ENCODE data around the gene GMPR2. TPM values are rescaled to one million over a fixed set of nuclear protein-coding genes. Genes with fewer than 3 reads are reported as not detected.

The GMPR2 gene
- total and polyA plus RNA-seq, 2 of the 13 experiments (the other 11 are each of a cell fraction or from before 2014, with no cell fraction given), result 210 to 273 TPM

- Histone ChIP-seq H3K27me3 (ENCODE audit: control insufficient read depth in 1 of 2, insufficient read depth in 2 of 2, low read length in 2 of 2) (no peaks in the 10 kb centered on the region), H3K27ac (ENCODE audit: extremely low read length, insufficient read depth, low read length) (peak within 1 kb of the TSS; percentile 64), H3K9ac (ENCODE audit: insufficient read depth, low read depth, low read length) (peak within 1 kb of the TSS; percentile 84), H3K4me2 (ENCODE audit: low read depth, low read length) (peak within 1 kb of the TSS; percentile 96), H3K4me1 (ENCODE audit: insufficient read depth, low read length) (peaks cover 42% of the 10 kb centered on the region), H3K9me3 (ENCODE audit: low read length) (no peaks in the 10 kb centered on the region), H3K79me2 (ENCODE audit: insufficient read depth, low read length) (peaks cover 24% of the 10 kb centered on the region), H3K4me3 (replicated peaks in 1 of 3; ENCODE audit: insufficient read depth in 1 of 3, low read depth in 2 of 3, low read length in 3 of 3) (peak within 1 kb of the TSS; percentile 70 to 92 (median 77)), H2AFZ (ENCODE audit: low read length) (no peak within 1 kb of the TSS), H4K20me1 (ENCODE audit: insufficient read depth, low read length) (no peaks in the 10 kb centered on the region), H3K36me3 (replicated peaks in 1 of 2; ENCODE audit: control insufficient read depth in 1 of 2, insufficient read depth in 2 of 2, low read length in 2 of 2) (peaks cover 60 to 70% of the 10 kb centered on the region in 2 experiments)
- ATAC-seq (peak; percentile 88), DNase-seq (ENCODE audit: low spot score) (peak; percentile 100), FAIRE-seq (peak; percentile 97)
- POLR2A ChIA-PET, result interaction anchor here (0.6 to 6.4 kb wide), 40 partner anchors 10 to 1094 kb away, joined by 3 to 65 read pairs (median 6); partner anchors contain the start of genes ACIN1, C14orf119, CARMIL3 and CHMP4A
- TSS peak; percentile 76 for BruUV-seq (replicated peaks)
- intact Hi-C loops (cut with micrococcal nuclease; ENCODE audit: unreplicated experiment) (loop anchor here (1.0 to 2.0 kb wide), 5 partner anchors 27 to 74 kb away; partner anchors contain the start of genes DCAF11, GMPR2, IRF9 and NEDD8), in situ Hi-C loops (cut with HindIII; ENCODE audit: extremely low pct_ligation_motif_present, low pct_unique_long_range_greater_than_20kb) (no loop called here)
- WGBS (ENCODE audit: low lambda C conversion rate), result 1% methylated on average over 65 of the region's 65 CpGs
- CTCF ChIA-PET (ENCODE audit: low intra/inter-chr PET ratio, low total read pairs), result no interaction called here
- TF ChIP-seq THYN1 (CRISPR knock-in tag; IDR thresholded peaks at IDR 0.05; ENCODE audit: borderline replicate concordance, low read depth), result peak; percentile 99
- peak; percentile 99 for TF ChIP-seq ZNF407 (CRISPR knock-in tag; IDR thresholded peaks at IDR 0.05; ENCODE audit: not compliant biosample characterization)
- no peak for TF ChIP-seq ZXDC (CRISPR knock-in tag; IDR thresholded peaks at IDR 0.05)
- peak; percentile 29; the same call in 1 of the 2 replicates for TF ChIP-seq ZNF549 (CRISPR knock-in tag; IDR thresholded peaks at IDR 0.05)
- peak; percentile 90 for TF ChIP-seq ARHGAP35 (CRISPR knock-in tag; IDR thresholded peaks at IDR 0.05; ENCODE audit: borderline replicate concordance)
- peak; percentile 99 for TF ChIP-seq KMT2B (CRISPR knock-in tag; IDR thresholded peaks at IDR 0.05)
- peak; percentile 98 for TF ChIP-seq KDM3A (CRISPR knock-in tag; IDR thresholded peaks at IDR 0.05; ENCODE audit: low read depth)
- TF ChIP-seq HOXD1 (CRISPR knock-in tag; IDR thresholded peaks at IDR 0.05), result peak; percentile 96
- no peak for TF ChIP-seq NFRKB (IDR thresholded peaks at IDR 0.05)
- TF ChIP-seq ZNF121 (CRISPR knock-in tag; IDR thresholded peaks at IDR 0.05), result no peak
- peak; percentile 91 for TF ChIP-seq MIER2 (CRISPR knock-in tag; IDR thresholded peaks at IDR 0.05)
- no peak for TF ChIP-seq PLSCR1 (CRISPR knock-in tag; IDR thresholded peaks at IDR 0.05; ENCODE audit: borderline replicate concordance)
These were observed 44.3 kb upstream of the GMPR2 start, which contains the start of gene IPO4 for GRCh38 chr14:24188251-24189058. IPO4 (minus strand) TSS chr14:24188816; CDS start chr14:24188787, 29 bp downstream.
